Mesenchymal stem cell (in vitro differentiated cells and primary cell): ENCODE measurements around the gene ADAP1.

ENCODE experiments used
- DNase-seq: peaks from one replicate; pipeline ENCODE4 v3.0.0-alpha.2; 2013
- H2AFZ ChIP-seq: one replicate; pipeline ENCODE4 v1.6.1; 2013; ENCODE audit warnings: low read depth, mild to moderate bottlenecking, control low read depth, inconsistent platforms, low read length, moderate library complexity
- H2AK5ac ChIP-seq: 2 replicates; pipeline ENCODE4 v1.6.1; 2013; ENCODE audit warnings: low read length, moderate library complexity, mild to moderate bottlenecking, inconsistent platforms; ENCODE audit not compliant: severe bottlenecking
- H2BK120ac ChIP-seq: one replicate; pipeline ENCODE4 v1.6.1; 2013; ENCODE audit warnings: low read depth, mild to moderate bottlenecking, inconsistent platforms, low read length, moderate library complexity
- H2BK12ac ChIP-seq, 2 experiments: one replicate each; pipeline ENCODE4 v1.6.1; 2013; ENCODE audit warnings: inconsistent platforms in 2 of 2, low read length in 2 of 2, mild to moderate bottlenecking in 2 of 2, moderate library complexity in 2 of 2, control low read depth in 1 of 2
- H2BK15ac ChIP-seq: one replicate; pipeline ENCODE4 v1.6.1; 2013; ENCODE audit warnings: mild to moderate bottlenecking, low read depth, inconsistent platforms; ENCODE audit not compliant: poor library complexity, severe bottlenecking
- H2BK5ac ChIP-seq: 2 replicates; pipeline ENCODE4 v1.6.1; 2013; ENCODE audit warnings: low read depth, mild to moderate bottlenecking, low read length, control low read depth, inconsistent platforms; ENCODE audit not compliant: poor library complexity, severe bottlenecking
- H3K14ac ChIP-seq, 2 experiments: one replicate each; pipeline ENCODE4 v1.6.1; 2013; ENCODE audit warnings: inconsistent platforms in 2 of 2, low read length in 2 of 2, control low read depth in 1 of 2, mild to moderate bottlenecking in 1 of 2, moderate library complexity in 1 of 2
- H3K18ac ChIP-seq, 2 experiments: one replicate each; pipeline ENCODE4 v1.6.1; 2013; ENCODE audit warnings: inconsistent platforms in 2 of 2, low read length in 2 of 2, control low read depth in 1 of 2, low read depth in 1 of 2, mild to moderate bottlenecking in 1 of 2
- H3K23ac ChIP-seq, 2 experiments: one replicate each; pipeline ENCODE4 v1.6.1; 2013; ENCODE audit warnings: inconsistent platforms in 2 of 2, low read length in 2 of 2, mild to moderate bottlenecking in 2 of 2, moderate library complexity in 2 of 2, control low read depth in 1 of 2
- H3K27ac ChIP-seq: 2 replicates; pipeline ENCODE4 v1.5.1; 2013; ENCODE audit warnings: mild to moderate bottlenecking, moderate library complexity, low read length, control low read depth, inconsistent platforms; ENCODE audit not compliant: poor library complexity, severe bottlenecking
- H3K27me3 ChIP-seq, 2 experiments: 2 replicates each; pipeline versions ENCODE4 v1.6.1 to v1.7.0; 2013; ENCODE audit warnings: low read length in 2 of 2, mild to moderate bottlenecking in 2 of 2, moderate library complexity in 2 of 2, control low read depth in 1 of 2, inconsistent platforms in 1 of 2; ENCODE audit not compliant: control insufficient read depth in 1 of 2, insufficient read depth in 1 of 2
- H3K36me3 ChIP-seq, 2 experiments: 2 replicates each; pipeline versions ENCODE4 v1.6.1 to v1.7.0; 2013; ENCODE audit warnings: low read length in 2 of 2, control low read depth in 1 of 2, inconsistent platforms in 1 of 2, low read depth in 1 of 2, mild to moderate bottlenecking in 1 of 2; ENCODE audit not compliant: insufficient read depth in 2 of 2, control insufficient read depth in 1 of 2
- H3K4ac ChIP-seq, 2 experiments: one replicate each; pipeline ENCODE4 v1.6.1; 2013; ENCODE audit warnings: inconsistent platforms in 2 of 2, low read length in 2 of 2, mild to moderate bottlenecking in 2 of 2, moderate library complexity in 2 of 2, control low read depth in 1 of 2, low read depth in 1 of 2
- H3K4me1 ChIP-seq: 2 replicates; pipeline ENCODE4 v1.6.1; 2013; ENCODE audit warnings: low read depth, low read length, control low read depth; ENCODE audit not compliant: control insufficient read depth, insufficient read depth
- H3K4me2 ChIP-seq: 2 replicates; pipeline ENCODE4 v1.6.1; 2013; ENCODE audit warnings: low read length, mild to moderate bottlenecking, inconsistent platforms; ENCODE audit not compliant: poor library complexity, severe bottlenecking
- H3K4me3 ChIP-seq, 2 experiments: 2 replicates each; pipeline versions ENCODE4 v1.5.1 to v1.7.0; 2013; ENCODE audit warnings: low read length in 2 of 2, mild to moderate bottlenecking in 2 of 2, control low read depth in 1 of 2, low read depth in 1 of 2; ENCODE audit not compliant: insufficient read depth in 1 of 2
- H3K79me1 ChIP-seq: replicated peaks from 2 replicates; pipeline ENCODE4 v1.6.1; 2013; ENCODE audit warnings: mild to moderate bottlenecking, control low read depth, low read length, inconsistent platforms; ENCODE audit not compliant: poor library complexity, severe bottlenecking
- H3K9ac ChIP-seq: 2 replicates; pipeline ENCODE4 v1.7.0; 2013; ENCODE audit warnings: mild to moderate bottlenecking, low read length, moderate library complexity
- H3K9me3 ChIP-seq: 2 replicates; pipeline ENCODE4 v1.7.0; 2013; ENCODE audit warnings: mild to moderate bottlenecking, low read length; ENCODE audit not compliant: control insufficient read depth
- H4K8ac ChIP-seq: one replicate; pipeline ENCODE4 v1.6.1; 2013; ENCODE audit warnings: inconsistent platforms, mild to moderate bottlenecking, low read length, moderate library complexity
- H4K91ac ChIP-seq: one replicate; pipeline ENCODE4 v1.6.1; 2013; ENCODE audit warnings: mild to moderate bottlenecking, low read length, inconsistent platforms
- WGBS: methylation state at CpG from one replicate; pipeline ENCODE4 v1.1.7; 2013; ENCODE audit warnings: mixed read lengths; 5-methylcytosine and 5-hydroxymethylcytosine counted together

The ADAP1 gene

DNA sequence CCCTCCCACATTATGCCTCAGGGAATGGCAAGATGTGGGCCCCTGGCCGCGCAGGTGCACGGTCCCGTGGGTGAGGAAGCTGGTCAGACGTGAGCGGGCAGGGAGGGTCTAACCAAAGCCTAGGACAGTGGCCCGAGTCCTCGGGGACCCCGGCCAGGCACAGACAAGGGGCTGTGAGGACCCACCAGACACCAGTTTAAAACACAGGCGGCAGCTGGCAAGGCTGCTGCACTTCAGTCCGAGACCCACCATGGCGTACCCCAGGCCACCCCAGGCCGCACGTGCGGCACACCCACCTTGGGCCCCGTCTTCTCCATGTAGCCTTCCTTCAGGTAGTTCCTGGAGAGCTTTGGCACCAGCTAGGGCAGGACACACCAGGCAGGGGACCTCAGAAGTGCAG, 54.7 kb downstream of the ADAP1 start:
- Histone ChIP-seq H3K4me3 (no peak overlapping the region), H3K4ac (peak overlapping the region in 1 of 2 experiments; percentile 13), H2AFZ (no peak overlapping the region), H2BK12ac (no peak overlapping the region), H3K9ac (no peak overlapping the region), H4K91ac (peak overlapping the region; percentile 62), H2BK15ac (no peak overlapping the region), H3K23ac (no peak overlapping the region), H2BK120ac (no peak overlapping the region), H3K36me3 (peaks cover 25 to 47% of the 10 kb centered on the region in 2 experiments), H3K4me2 (no peak overlapping the region), H3K27me3 (peaks cover 15 to 16% of the 10 kb centered on the region in 2 experiments), H3K18ac (no peak overlapping the region), H2BK5ac (no peak overlapping the region), H3K14ac (no peak overlapping the region), H3K4me1 (peaks cover 17% of the 10 kb centered on the region), H4K8ac (no peak overlapping the region), H2AK5ac (no peak overlapping the region), H3K27ac (no peak overlapping the region), H3K79me1 (peaks cover 1% of the 10 kb centered on the region), H3K9me3 (no peaks in the 10 kb centered on the region)
- WGBS, result 93% methylated on average over 16 of the region's 16 CpGs
- DNase-seq, result no peak

DNA sequence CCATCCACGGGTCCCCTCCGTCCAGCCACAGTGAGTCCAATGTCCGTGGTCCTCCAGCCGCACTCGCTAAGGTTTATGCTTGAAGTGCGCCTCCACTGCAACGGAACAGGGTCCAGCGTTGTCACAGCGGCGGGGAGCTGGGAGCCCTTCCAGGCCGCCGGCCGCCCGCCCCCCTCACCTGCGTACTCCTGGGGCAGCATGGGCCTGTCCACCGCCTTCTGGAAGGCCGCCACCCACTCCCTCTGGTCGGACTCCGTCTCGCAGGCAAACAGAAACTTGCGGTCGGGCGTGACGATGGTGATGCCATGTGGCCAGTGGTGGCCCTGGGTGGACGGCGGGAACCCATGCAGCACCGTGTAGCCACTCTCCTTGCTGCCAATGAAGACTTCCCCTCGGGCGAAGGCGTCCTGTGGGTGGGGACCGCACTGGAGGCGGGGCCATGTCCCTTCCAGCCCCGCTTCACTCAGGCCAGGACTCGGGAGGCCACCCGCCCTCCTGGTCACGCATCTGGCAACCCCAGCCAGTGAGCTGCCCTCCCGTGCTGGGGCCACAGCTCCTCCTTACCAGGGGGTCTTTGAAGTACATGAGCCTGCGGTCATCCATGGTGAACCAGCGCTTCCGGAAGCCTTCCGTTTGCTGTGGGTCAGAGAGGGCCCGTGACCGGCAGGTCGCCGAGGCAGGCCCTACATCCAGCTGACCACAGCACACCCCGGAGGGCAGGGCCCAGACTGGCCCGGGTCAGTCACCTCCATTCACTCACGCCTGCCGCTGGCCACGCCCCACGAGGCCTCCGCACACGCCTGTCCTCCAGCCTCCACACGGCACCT, 55.4 kb downstream of the ADAP1 start:
- H2BK15ac ChIP-seq, result no peak overlapping the region
- H3K4me3 ChIP-seq, result no peak overlapping the region
- H3K4me1 ChIP-seq, result peaks cover 17% of the 10 kb centered on the region
- peaks cover 30 to 55% of the 10 kb centered on the region in 2 experiments for H3K36me3 ChIP-seq
- H3K4ac ChIP-seq, result no peak overlapping the region
- H2BK5ac ChIP-seq, result no peak overlapping the region
- DNase-seq, result no peak
- no peak overlapping the region for H3K9ac ChIP-seq
- H2BK120ac ChIP-seq, result no peak overlapping the region
- 93% methylated on average over 53 of the region's 54 CpGs for WGBS
- H2AFZ ChIP-seq, result no peak overlapping the region
- no peak overlapping the region for H2AK5ac ChIP-seq
- no peak overlapping the region for H3K23ac ChIP-seq
- no peak overlapping the region for H4K91ac ChIP-seq
- no peak overlapping the region for H3K14ac ChIP-seq
- no peaks in the 10 kb centered on the region for H3K9me3 ChIP-seq
- no peak overlapping the region for H3K27ac ChIP-seq
- no peak overlapping the region for H3K4me2 ChIP-seq
- peaks cover 1% of the 10 kb centered on the region for H3K79me1 ChIP-seq
- peaks cover 7 to 8% of the 10 kb centered on the region in 2 experiments for H3K27me3 ChIP-seq
- no peak overlapping the region for H4K8ac ChIP-seq
- H2BK12ac ChIP-seq, result no peak overlapping the region
- no peak overlapping the region for H3K18ac ChIP-seq

DNA sequence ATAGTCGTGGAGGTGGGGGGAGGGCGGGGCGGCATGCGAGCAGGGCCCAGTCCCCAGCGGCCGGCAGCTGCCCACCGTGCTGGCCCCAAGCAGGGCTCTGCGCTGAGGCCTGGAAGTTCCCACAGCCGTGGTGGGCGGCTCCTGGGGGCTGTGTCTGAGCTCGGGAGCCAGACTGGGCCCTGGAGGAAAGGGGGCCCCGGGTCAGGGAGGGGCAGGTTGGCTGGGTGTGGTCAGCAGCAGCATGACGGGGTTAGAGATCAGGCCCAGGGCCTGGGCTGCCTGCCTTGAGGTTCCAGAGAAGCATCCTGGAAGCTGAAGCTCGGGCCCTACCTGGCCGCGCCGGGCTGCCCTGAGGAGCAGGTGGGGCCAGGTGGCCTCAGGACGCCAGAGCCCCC, 56.0 kb downstream of the ADAP1 start:
- Histone ChIP-seq H3K36me3 (peaks cover 36 to 61% of the 10 kb centered on the region in 2 experiments), H4K91ac (no peak overlapping the region), H2BK15ac (no peak overlapping the region), H3K4me2 (no peak overlapping the region), H3K9me3 (no peaks in the 10 kb centered on the region), H3K14ac (no peak overlapping the region), H4K8ac (no peak overlapping the region), H3K4me1 (peaks cover 17% of the 10 kb centered on the region), H3K4ac (no peak overlapping the region), H2BK120ac (no peak overlapping the region), H2AK5ac (no peak overlapping the region), H3K23ac (no peak overlapping the region), H2AFZ (no peak overlapping the region), H3K27ac (no peak overlapping the region), H2BK12ac (no peak overlapping the region), H3K4me3 (no peak overlapping the region), H3K27me3 (peaks cover 4 to 6% of the 10 kb centered on the region in 2 experiments), H3K9ac (no peak overlapping the region), H3K79me1 (peaks cover 4% of the 10 kb centered on the region), H2BK5ac (no peak overlapping the region), H3K18ac (no peak overlapping the region)
- WGBS, result 90% methylated on average over 18 of the region's 18 CpGs
- no peak for DNase-seq

DNA sequence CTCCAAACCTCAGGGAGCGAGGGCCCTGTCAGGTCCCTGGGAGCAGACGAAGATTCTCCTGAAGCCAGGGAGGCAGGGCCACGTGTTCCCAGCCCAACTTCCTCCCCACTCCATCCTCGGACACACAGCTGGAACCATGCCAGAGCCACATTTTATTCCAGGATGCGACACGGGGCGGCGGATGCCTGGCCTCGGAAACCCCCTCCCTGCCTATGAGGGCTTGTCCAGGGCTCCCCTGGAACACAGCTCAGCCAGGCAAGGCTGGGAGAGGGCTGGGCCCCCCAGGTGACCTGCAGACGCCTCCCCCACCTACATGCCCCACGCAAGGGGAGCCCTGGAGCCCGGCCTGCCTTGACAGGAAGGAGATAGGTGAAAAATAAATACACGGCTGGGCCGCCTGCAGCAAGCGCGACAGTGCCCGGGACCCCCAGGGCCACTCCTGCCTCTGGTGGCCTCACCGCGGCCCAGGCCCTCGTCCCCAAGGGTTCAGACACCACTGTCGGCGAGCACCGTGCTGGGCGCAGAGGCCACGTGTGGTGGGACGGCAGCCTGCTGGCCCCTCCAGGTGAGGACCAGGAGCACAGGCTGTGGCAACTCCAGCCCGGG, 56.6 kb downstream of the ADAP1 start:
- peaks cover 3% of the 10 kb centered on the region in 2 experiments for H3K27me3 ChIP-seq
- DNase-seq, result no peak
- no peak overlapping the region for H2BK120ac ChIP-seq
- peaks cover 40 to 67% of the 10 kb centered on the region in 2 experiments for H3K36me3 ChIP-seq
- H2AFZ ChIP-seq, result no peak overlapping the region
- H3K79me1 ChIP-seq, result peaks cover 7% of the 10 kb centered on the region
- H3K14ac ChIP-seq, result no peak overlapping the region
- no peak overlapping the region for H3K4me3 ChIP-seq
- H3K4ac ChIP-seq, result no peak overlapping the region
- H2BK12ac ChIP-seq, result no peak overlapping the region
- H3K4me2 ChIP-seq, result no peak overlapping the region
- H2BK15ac ChIP-seq, result no peak overlapping the region
- H3K18ac ChIP-seq, result no peak overlapping the region
- no peak overlapping the region for H4K8ac ChIP-seq
- H3K27ac ChIP-seq, result no peak overlapping the region
- H3K23ac ChIP-seq, result no peak overlapping the region
- H3K9me3 ChIP-seq, result no peaks in the 10 kb centered on the region
- no peak overlapping the region for H2BK5ac ChIP-seq
- peaks cover 18% of the 10 kb centered on the region for H3K4me1 ChIP-seq
- WGBS, result 84% methylated on average over 26 of the region's 27 CpGs
- H2AK5ac ChIP-seq, result no peak overlapping the region
- H4K91ac ChIP-seq, result peak overlapping the region; percentile 45
- H3K9ac ChIP-seq, result no peak overlapping the region
